ENCODE data around the gene SAYSD1. TPM values are rescaled to one million over a fixed set of nuclear protein-coding genes. Genes with fewer than 3 reads are reported as not detected.

The SAYSD1 gene
- total RNA-seq, 1 experiment from 2014 or later = 9.4 TPM

DNA sequence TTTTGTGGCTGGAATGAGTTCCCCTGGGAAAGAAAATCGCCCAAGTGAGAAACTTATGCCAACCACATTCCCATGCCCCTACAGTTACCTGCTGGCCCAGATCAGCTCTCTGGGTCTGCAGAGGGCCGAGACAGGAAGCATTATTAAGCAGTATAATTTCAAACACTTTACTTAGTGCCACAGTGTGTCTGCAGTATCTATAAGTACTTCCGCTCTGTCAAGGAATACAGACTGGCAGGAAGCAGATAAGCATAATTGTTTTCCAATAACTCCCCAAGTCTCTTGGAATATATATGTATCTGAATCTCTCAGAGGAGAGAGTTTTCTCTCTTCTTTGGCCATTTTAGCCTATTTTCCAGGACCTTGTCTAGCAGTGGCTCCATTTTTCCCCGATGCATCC, 24.9 kb downstream of the SAYSD1 start:
- no peaks in the 10 kb centered on the region for H3K23me2 ChIP-seq (ENCODE audit: insufficient read length, low read depth, low read length, poor library complexity, severe bottlenecking)
- no peak overlapping the region for H2BK120ac ChIP-seq (ENCODE audit: low read depth, low read length, poor library complexity, severe bottlenecking)
- no peaks in the 10 kb centered on the region for H4K20me1 ChIP-seq (ENCODE audit: control insufficient read depth, insufficient read depth, insufficient read length)
- no peak overlapping the region for H3K27ac ChIP-seq (ENCODE audit: insufficient read length, low read depth, low read length)
- no peak overlapping the region for H4K5ac ChIP-seq (ENCODE audit: insufficient read length, low read depth, low read length)
- Mint-ChIP-seq H3K27ac (no peak overlapping the region), H3K27me3 (ENCODE audit: low read depth) (peaks cover 9% of the 10 kb centered on the region), H3K36me3 (ENCODE audit: insufficient read depth in 1 of 3, low read depth in 3 of 3) (no peaks in the 10 kb centered on the region), H3K4me1 (peaks cover 60 to 74% of the 10 kb centered on the region in 2 experiments), H3K9me3 (no peaks in the 10 kb centered on the region), H3K4me3 (no peak overlapping the region)
- no CpG with 5 or more reads among the region's 4 CpGs for WGBS (ENCODE audit: extremely low coverage, insufficient read length, low lambda C conversion rate)
- H2BK20ac ChIP-seq (ENCODE audit: low read depth, low read length, poor library complexity, severe bottlenecking) = no peak overlapping the region
- no peak overlapping the region for H4K8ac ChIP-seq (replicated peaks; ENCODE audit: insufficient read length, low read depth, low read length)
- H4K91ac ChIP-seq (ENCODE audit: insufficient read length, low read depth, low read length) = no peak overlapping the region
- no peak overlapping the region for H2AFZ ChIP-seq (ENCODE audit: low read length)
- H3K79me2 ChIP-seq (ENCODE audit: insufficient read depth, low read length) = no peaks in the 10 kb centered on the region
- H3K9me3 ChIP-seq (ENCODE audit: control insufficient read depth, low read depth, low read length) = no peaks in the 10 kb centered on the region
- H3K14ac ChIP-seq (ENCODE audit: insufficient read depth, low read length) = no peak overlapping the region
- no peak overlapping the region for H2BK15ac ChIP-seq (ENCODE audit: low read depth, low read length)
- H3K27me3 ChIP-seq (ENCODE audit: insufficient read depth, low read length) = no peaks in the 10 kb centered on the region
- no peak for TF ChIP-seq CTCF (conservative IDR thresholded peaks at IDR 0.05)
- H3K4me1 ChIP-seq (ENCODE audit: insufficient read depth, low read length) = peaks cover 6% of the 10 kb centered on the region
- H3K9ac ChIP-seq (ENCODE audit: extremely low read depth, insufficient read length, low read length) = no peak overlapping the region
- H3K4me2 ChIP-seq (ENCODE audit: insufficient read depth, insufficient read length, low read length) = no peak overlapping the region
- H3K23ac ChIP-seq (ENCODE audit: insufficient read length, low read depth, low read length) = no peak overlapping the region
- no peak overlapping the region for H2AK5ac ChIP-seq (ENCODE audit: insufficient read length, low read length)
- no peak overlapping the region for H2BK5ac ChIP-seq (ENCODE audit: insufficient read length, low read length)
- H3K79me1 ChIP-seq (ENCODE audit: insufficient read depth, low read depth, low read length, poor library complexity, severe bottlenecking) = no peaks in the 10 kb centered on the region
- H3K18ac ChIP-seq (ENCODE audit: insufficient read length, low read depth, low read length) = no peak overlapping the region
- DNase-seq = no peak
- no peak overlapping the region for H3K56ac ChIP-seq (ENCODE audit: insufficient read length, low read depth, low read length)
- H3T11ph ChIP-seq (ENCODE audit: low read length) = no peak overlapping the region
- no peak overlapping the region for H2BK12ac ChIP-seq (ENCODE audit: insufficient read length, low read depth, low read length)
- no peak overlapping the region for H3K4ac ChIP-seq (ENCODE audit: low read depth, low read length)

Measured in H9 (cell line).